ENCODE data around the gene LGALS7. TPM values are rescaled to one million over a fixed set of nuclear protein-coding genes. Genes with fewer than 3 reads are reported as not detected.

Gene LGALS7
- total and polyA plus RNA-seq, 2 of the 8 experiments (the other 6 are each of a cell fraction or from before 2014, with no cell fraction given): 0.32 TPM; not detected in 1

- Histone ChIP-seq H3K23me2 (ENCODE audit: low read depth, low read length) (no peaks in the 10 kb centered on the region; the same call in 1 of the 2 replicates), H3K4me1 (replicated peaks in 1 of 4; ENCODE audit: control insufficient read depth in 3 of 4, insufficient read depth in 4 of 4, low read length in 3 of 4) (no peaks in the 10 kb centered on the region), H4K91ac (replicated peaks; ENCODE audit: insufficient read length, low read length) (no peak overlapping the region), H2BK120ac (replicated peaks; ENCODE audit: low read depth, low read length) (no peak overlapping the region), H4K5ac (ENCODE audit: insufficient read length, low read depth, low read length) (no peak overlapping the region), H2BK5ac (ENCODE audit: low read depth, low read length) (no peak overlapping the region; the same call in 1 of the 2 replicates), H3K14ac (ENCODE audit: insufficient read length) (no peak overlapping the region), H2BK15ac (ENCODE audit: low read length) (no peak overlapping the region), H3K9me3 (ENCODE audit: insufficient read depth in 2 of 2, low read depth in 1 of 2, low read length in 1 of 2) (no peaks in the 10 kb centered on the region), H3K56ac (replicated peaks; ENCODE audit: insufficient read length, low read depth, low read length) (no peak overlapping the region), H4K8ac (ENCODE audit: extremely low read depth, insufficient read depth, low read length) (no peak overlapping the region), H3K9ac (replicated peaks in 1 of 4; ENCODE audit: extremely low read depth in 1 of 4, low read depth in 3 of 4, low read length in 3 of 4) (no peak overlapping the region; a peak in 1 of 7 replicates), H2BK20ac (ENCODE audit: low read length) (no peak overlapping the region), H3K4ac (replicated peaks; ENCODE audit: insufficient read length, low read depth, low read length) (no peak overlapping the region), H2BK12ac (ENCODE audit: low read depth, low read length) (no peak overlapping the region), H3K4me2 (ENCODE audit: insufficient read depth in 1 of 2, low read depth in 2 of 2, low read length in 2 of 2) (no peak overlapping the region), H3K36me3 (ENCODE audit: control insufficient read depth in 2 of 4, insufficient read depth in 4 of 4, low read length in 3 of 4) (peaks cover 26 to 76% (median 65%) of the 10 kb centered on the region in 4 experiments; a peak in 7 of 8 replicates), H2AFZ (ENCODE audit: low read length) (no peak overlapping the region), H3K27me3 (replicated peaks in 1 of 4; ENCODE audit: control insufficient read depth in 3 of 4, extremely low read depth in 1 of 4, insufficient read depth in 3 of 4, low read length in 3 of 4) (no peaks in the 10 kb centered on the region), H3K18ac (ENCODE audit: extremely low read depth, low read length) (no peak overlapping the region), H3K23ac (ENCODE audit: insufficient read length) (no peak overlapping the region), H3K79me2 (ENCODE audit: control insufficient read depth in 1 of 2, insufficient read depth in 2 of 2, low read length in 2 of 2) (no peaks in the 10 kb centered on the region), H3K79me1 (ENCODE audit: low read depth, low read length) (peaks cover 4% of the 10 kb centered on the region; the same call in 1 of the 2 replicates), H3K27ac (ENCODE audit: low read depth, low read length) (no peak overlapping the region), H4K20me1 (replicated peaks in 1 of 2; ENCODE audit: control insufficient read depth in 1 of 2, insufficient read depth in 2 of 2, low read length in 2 of 2) (peaks cover 5 to 20% of the 10 kb centered on the region in 2 experiments), H2AK5ac (ENCODE audit: low read depth, low read length) (no peak overlapping the region), H3K4me3 (ENCODE audit: extremely low read depth in 1 of 4, insufficient read depth in 2 of 4, low read depth in 3 of 4, low read length in 4 of 4) (no peak overlapping the region)
- WGBS, 2 experiments (ENCODE audit: extremely low coverage in 1 of 2, insufficient coverage in 1 of 2, insufficient read length in 1 of 2, insufficient replicate concordance in 2 of 2, low coverage in 1 of 2, low lambda C conversion rate in 2 of 2, missing lambda C conversion rate in 1 of 2): 91% methylated on average over 20 of the region's 20 CpGs; no CpG with 5 or more reads in 1 of the 2 experiments
- no peak for TF ChIP-seq SP2 (IDR thresholded peaks at IDR 0.05; ENCODE audit: low read length)
- TF ChIP-seq ZNF274 (IDR thresholded peaks at IDR 0.05; ENCODE audit: borderline replicate concordance, extremely low read depth, low read length): no peak
- no peak for TF ChIP-seq BCL11A (IDR thresholded peaks at IDR 0.05; ENCODE audit: low read depth in 2 of 2, low read length in 2 of 2)
- no peak for TF ChIP-seq YY1 (IDR thresholded peaks at IDR 0.05; ENCODE audit: low read depth, low read length)
- TF ChIP-seq POU5F1 (IDR thresholded peaks at IDR 0.05; ENCODE audit: low read depth, low read length): no peak
- TF ChIP-seq TAF7 (optimal IDR thresholded peaks at IDR 0.05; ENCODE audit: borderline replicate concordance, low read depth, low read length): no peak
- TF ChIP-seq EGR1 (IDR thresholded peaks at IDR 0.05; ENCODE audit: borderline replicate concordance, low read depth, low read length): no peak
- TF ChIP-seq CREB1 (IDR thresholded peaks at IDR 0.05): no peak
- no peak for TF ChIP-seq TEAD4 (IDR thresholded peaks at IDR 0.05; ENCODE audit: low read depth, low read length)
- no peak for TF ChIP-seq SIX5 (IDR thresholded peaks at IDR 0.05; ENCODE audit: low read depth, low read length)
- TF ChIP-seq CBX8 (IDR thresholded peaks at IDR 0.05; ENCODE audit: borderline replicate concordance, low read depth, low read length): no peak
- TF ChIP-seq TCF12 (IDR thresholded peaks at IDR 0.05; ENCODE audit: low read depth, low read length): no peak
- TF ChIP-seq BRCA1 (IDR thresholded peaks at IDR 0.05; ENCODE audit: low read depth, low read length): no peak
- no peak for TF ChIP-seq BACH1 (IDR thresholded peaks at IDR 0.05; ENCODE audit: low read length)
- TF ChIP-seq KDM1A (IDR thresholded peaks at IDR 0.05; ENCODE audit: borderline replicate concordance, low read length): no peak
- CTCF ChIA-PET (ENCODE audit: partially characterized antibody): interaction anchor here (0.8 kb wide), 1 partner anchor 58 kb away, joined by 3 read pairs; no protein-coding TSS in a partner anchor
- DNase-seq (ENCODE audit: low read depth in 1 of 2, low spot score in 2 of 2) (no peak), FAIRE-seq (no peak)
- POLR2A ChIA-PET (ENCODE audit: partially characterized antibody): interaction anchor here (0.5 kb wide), 1 partner anchor 324 kb away, joined by 3 read pairs; no protein-coding TSS in a partner anchor
Observed at GRCh38 chr19:38721496-38721895, 51.8 kb downstream of the LGALS7 start.

Data from H1 (cell line).